ENCODE data around the gene CPM.

DNA sequence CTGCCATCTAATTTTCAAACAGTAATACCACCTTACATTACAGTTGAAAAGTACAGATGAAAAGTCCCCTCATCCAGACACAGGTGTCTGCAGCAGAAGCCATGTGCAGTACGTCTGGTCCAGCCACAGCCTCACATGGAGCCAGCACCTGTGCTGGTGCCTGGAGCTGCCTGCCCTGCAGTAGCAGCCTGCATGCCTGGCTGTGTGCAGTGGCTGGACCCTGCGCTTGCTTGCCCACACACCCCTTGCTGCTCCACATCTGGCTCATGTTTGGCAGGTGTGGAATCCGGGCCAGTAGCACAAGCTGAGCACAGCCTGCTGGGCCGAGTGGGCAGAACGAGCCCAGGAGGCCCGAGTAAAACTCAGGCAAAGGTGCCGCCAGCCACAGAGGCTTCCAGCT is 21.8 kb upstream of the CPM start:
- no peak for TF ChIP-seq CTCF (conservative IDR thresholded peaks at IDR 0.05; ENCODE audit: low read depth, low read length)
- no peak for TF ChIP-seq EZH2 (IDR thresholded peaks at IDR 0.05; ENCODE audit: low read length, unreplicated experiment)
- no peak for TF ChIP-seq EZH2phosphoT487 (IDR thresholded peaks at IDR 0.05; ENCODE audit: borderline replicate concordance, low read length)
